GM04503 (cell line): ENCODE measurements around the gene SCGB1A1.
"Not testable (repeated sequence)": the region's sequence is repeated elsewhere in the genome, so short reads cannot be mapped to it uniquely, and the experiment has no call there.

Experiments
- DNase-seq: peaks from one replicate; pipeline ENCODE4 v3.0.0-alpha.2; 2012; ENCODE audit warnings: low read depth

The SCGB1A1 gene

GRCh38 chr11:62449912-62450311 is 31.1 kb downstream of the SCGB1A1 start:
- not testable (repeated sequence) for DNase-seq

DNA sequence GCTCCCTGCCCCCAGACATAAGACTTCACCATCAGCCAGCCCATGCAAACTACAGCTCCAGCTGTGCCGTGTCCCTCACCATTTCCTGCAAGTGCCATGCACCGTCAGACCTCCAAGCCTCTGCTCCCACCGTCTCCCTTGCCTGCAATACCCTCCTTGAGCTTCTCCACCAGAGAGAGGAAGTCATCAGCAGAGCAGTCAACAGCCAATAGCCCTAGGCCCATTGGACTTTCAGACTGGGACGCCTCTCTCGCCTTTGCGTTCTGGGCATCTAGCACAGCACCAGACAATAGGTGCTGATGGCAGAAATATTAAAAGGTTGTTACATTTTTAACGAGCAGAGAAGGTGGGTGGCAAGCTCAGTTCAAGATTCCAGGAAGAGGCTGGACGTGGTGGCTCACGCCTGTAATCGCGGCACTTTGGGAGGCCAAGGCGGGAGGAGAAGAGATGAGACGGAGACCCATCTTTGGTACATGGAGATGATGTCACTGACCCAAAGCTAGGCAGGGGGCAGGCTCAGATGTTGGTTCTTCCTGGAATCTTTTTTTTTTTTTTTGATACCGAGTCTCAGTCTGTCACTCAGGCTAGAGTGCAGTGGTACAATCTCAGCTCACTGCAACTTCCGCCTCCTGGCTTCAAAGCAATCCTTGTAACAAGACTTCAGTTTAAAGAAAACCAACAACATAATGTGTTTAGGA is 31.9 kb downstream of the SCGB1A1 start:
- DNase-seq = no peak

DNA sequence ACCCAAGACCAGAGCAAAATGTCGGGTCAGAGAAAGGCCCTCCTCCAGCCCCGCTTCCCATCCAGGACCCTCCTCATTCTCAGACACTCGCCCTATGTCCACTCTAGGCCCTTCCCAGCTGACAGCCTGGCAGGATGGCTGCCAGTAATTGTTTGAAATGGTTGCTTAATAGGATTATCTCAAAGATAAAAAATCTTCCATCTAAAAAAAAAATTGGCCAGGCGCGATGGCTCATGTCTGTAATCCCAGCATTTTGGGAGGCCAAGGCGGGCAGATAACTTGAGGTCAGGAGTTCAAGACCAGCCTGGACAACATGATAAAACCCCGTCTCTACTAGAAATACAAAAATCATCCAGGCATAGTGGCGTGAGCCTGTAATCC is 32.4 kb downstream of the SCGB1A1 start:
- DNase-seq = no peak

GRCh38 chr11:62452261-62452660 is 33.4 kb downstream of the SCGB1A1 start:
- DNase-seq = no peak

- no peak for DNase-seq
Observed at GRCh38 chr11:62452839-62453468, 34.1 kb downstream of the SCGB1A1 start.

DNA sequence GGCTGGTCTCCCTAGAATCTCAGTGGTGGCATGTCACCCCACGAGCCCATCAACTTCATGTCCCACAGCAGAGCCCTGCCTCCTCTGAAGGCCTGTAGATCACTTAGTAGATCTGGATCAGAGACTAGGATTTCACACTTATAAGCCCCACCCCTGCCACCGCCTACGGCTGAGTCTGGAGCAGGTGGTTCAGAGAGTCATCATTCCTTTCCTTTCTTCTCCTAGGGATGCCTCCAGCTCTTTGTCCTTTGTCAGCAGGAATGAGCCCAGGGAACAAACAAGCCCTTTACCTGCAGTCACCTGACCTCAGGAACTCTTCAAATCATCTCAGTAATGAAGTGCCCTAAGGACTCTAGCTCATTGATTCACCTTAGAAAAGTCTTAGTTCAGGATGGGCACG is 37.8 kb downstream of the SCGB1A1 start:
- no peak for DNase-seq

- DNase-seq = no peak
Observed at GRCh38 chr11:62457478-62457877, 38.6 kb downstream of the SCGB1A1 start.

GRCh38 chr11:62458212-62459002 is 39.6 kb downstream of the SCGB1A1 start:
- no peak for DNase-seq

GRCh38 chr11:62459080-62459479 is 40.2 kb downstream of the SCGB1A1 start:
- no peak for DNase-seq

DNA sequence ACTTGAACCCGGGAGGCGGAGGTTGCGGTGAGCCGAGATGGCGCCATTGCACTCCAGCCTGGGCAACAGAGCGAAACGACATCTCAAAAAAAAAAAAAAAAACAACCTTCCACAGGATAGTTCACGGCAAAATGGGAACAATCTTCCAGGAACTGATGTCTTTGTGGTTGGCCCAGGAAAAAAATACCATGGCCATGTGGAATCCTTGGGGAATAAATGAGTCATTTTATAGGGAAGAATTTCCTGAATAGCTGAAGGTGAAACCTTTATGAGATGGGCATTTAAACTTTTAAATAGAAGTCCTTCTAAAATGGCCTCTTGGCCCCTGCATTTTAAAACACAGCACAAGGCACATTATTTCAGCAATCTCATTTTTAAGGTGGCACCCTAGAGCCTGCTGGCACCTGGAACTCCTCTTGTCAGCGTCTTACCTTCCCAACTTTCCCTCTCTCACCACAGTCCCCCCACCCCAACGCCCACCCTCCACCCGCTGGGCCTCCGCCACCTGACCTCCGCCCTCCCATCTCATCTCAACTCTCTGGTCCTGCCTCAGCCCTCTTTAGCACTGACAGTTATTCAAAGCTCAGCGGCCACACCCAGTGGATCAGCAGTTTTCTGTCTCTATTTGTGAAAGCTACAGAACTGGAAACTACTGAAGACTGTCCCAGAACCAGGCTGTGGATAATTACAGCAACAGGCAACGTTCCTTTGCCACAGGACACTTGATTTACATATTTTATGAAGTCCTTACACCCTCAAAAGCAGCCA is 43.1 kb downstream of the SCGB1A1 start:
- DNase-seq = peak; percentile 62

GRCh38 chr11:62462508-62462892 is 43.7 kb downstream of the SCGB1A1 start:
- DNase-seq = no peak

DNA sequence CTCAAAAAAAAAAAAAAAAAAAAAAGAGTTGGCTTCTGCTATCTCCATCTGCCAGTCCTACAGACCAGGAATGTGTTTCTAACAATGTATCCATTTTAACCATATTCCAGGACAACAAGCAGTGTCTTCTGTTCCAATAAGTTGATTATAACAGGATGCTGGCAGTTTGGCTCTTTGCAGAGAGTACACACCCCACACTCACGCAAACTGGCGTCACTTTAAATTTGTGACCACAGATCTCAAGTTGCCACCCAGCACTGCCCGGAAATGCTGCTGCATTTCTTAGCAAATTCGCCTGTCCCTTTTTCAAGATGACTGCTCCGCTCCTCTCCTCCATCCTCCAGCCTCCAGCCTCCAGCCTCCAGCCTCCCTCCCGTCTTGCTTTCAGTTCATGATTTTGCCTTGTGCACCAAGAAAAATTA is 44.3 kb downstream of the SCGB1A1 start:
- DNase-seq = peak; percentile 63

DNA sequence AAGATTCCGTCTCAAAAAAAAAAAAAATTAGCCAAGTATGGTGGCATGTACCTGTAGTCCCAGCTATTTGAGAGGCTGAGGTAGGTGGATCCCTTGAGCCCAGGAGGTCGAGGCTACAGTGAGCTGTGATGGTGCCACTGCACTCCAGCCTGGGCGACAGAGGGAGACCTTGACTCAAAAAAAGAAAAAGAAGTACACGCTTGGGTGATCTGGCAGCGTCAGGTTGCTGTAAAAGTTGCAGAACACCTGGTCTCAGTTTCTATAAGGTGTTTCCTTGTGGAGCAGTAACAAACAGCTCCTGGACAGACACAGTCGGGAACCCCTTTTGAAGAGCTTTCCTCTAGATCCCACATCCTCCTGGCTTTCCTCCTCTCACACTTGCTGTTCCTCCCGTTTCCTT is 45.8 kb downstream of the SCGB1A1 start:
- no peak for DNase-seq

DNA sequence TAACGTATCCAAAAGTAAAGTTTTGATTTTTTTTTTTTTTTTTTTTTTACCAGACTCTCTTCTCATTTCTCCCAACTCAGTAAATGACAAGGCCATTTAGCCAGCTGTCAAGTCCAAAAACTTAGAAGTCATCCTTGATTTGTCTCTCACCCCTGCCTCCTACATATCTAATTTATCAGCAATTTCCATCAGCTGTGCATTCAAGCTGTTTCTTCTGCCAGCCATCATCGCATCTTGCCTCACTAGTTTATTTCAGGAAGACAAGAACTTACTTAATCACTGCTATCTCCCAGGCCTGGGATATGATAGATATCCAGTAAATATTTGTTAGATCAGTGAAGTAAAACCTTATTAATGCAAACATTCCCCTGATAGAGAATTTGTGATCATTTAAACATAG is 47.6 kb downstream of the SCGB1A1 start:
- DNase-seq = no peak

GRCh38 chr11:62468577-62468976 is 49.7 kb downstream of the SCGB1A1 start:
- no peak for DNase-seq

GRCh38 chr11:62471603-62472002 is 52.8 kb downstream of the SCGB1A1 start:
- no peak for DNase-seq

DNA sequence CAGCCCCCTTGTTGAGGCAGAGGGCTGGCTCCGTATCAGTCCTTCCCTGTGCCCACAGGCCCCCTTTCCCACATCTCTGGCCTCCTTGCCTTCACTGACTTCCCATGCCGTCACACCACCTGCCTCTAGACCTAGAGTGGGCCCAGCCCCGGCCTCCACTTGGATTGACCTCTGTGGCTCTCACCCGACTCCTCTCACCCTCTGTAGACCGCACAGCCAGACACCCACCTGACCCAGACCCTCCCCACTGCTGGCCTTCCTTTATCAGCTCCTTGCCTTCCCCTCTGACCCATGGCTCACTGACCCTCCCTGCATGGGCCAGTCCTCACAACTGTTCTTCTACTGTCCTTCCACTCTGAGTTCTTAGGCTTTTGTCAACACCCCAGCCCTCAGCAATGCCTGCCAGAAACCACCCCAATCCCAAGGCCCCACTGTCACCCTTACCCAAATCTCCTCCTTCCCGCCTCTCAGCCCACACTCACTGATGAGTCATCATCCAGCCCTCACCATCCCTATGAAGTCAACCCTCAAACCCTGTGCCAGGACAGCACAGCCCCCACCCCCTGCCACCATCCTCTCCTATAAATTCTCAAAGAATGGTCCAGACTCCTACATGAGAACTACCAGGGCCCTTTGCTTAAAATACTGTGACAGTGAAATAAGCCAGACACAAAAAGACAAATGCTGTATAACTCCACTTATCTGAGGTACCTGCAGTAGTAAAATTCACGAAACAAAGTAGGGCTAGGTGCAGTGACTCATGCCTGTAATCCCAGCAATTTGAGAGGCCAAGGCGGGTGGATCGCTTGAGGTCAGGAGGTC is 53.4 kb downstream of the SCGB1A1 start:
- DNase-seq = no peak
